Bronchial epithelial cell (primary cell): Measurements from ENCODE around the gene TAOK2. TPM values are rescaled to one million over a fixed set of nuclear protein-coding genes. Genes with fewer than 3 reads are reported as not detected.
"Not testable (repeated sequence)": the region's sequence is repeated elsewhere in the genome, so short reads cannot be mapped to it uniquely, and the experiment has no call there.

Experiments
- DNase-seq: peaks from one replicate; pipeline ENCODE4 v3.0.0-alpha.2; 2010; ENCODE audit warnings: low read depth
- FAIRE-seq: peaks from 2 replicates; lab custom pipeline; 2011; peaks lifted over from hg19 to GRCh38; lab: Jason Lieb, UNC
- H3K27me3 ChIP-seq: 2 replicates; pipeline ENCODE4 v1.5.1; 2011; ENCODE audit warnings: low read length; ENCODE audit not compliant: control insufficient read depth, insufficient read depth
- H3K36me3 ChIP-seq: 2 replicates; pipeline ENCODE4 v1.5.1; 2011; ENCODE audit warnings: low read length; ENCODE audit not compliant: control insufficient read depth, insufficient read depth
- H3K4me3 ChIP-seq: 2 replicates; pipeline ENCODE4 v1.5.1; 2011; ENCODE audit warnings: mild to moderate bottlenecking, low read depth, low read length, control low read depth
- total RNA-seq: library from RNA; depleted of rRNA; stranded (reverse); fragments of >200 nt; gene quantifications from 2 replicates; pipeline ENCODE4 v1.2.1, GENCODE V29; 2014
- TF ChIP-seq, protein P1 (sequence below): IDR thresholded peaks from 2 replicates; pipeline ENCODE4 v1.5.1; 2011; ENCODE audit warnings: mild to moderate bottlenecking, moderate library complexity, low read length, control low read depth, inconsistent platforms; ENCODE audit not compliant: insufficient read depth, severe bottlenecking

TAOK2 gene
- total RNA-seq, 1 donor from 2014 or later, result 24.7 TPM

DNA sequence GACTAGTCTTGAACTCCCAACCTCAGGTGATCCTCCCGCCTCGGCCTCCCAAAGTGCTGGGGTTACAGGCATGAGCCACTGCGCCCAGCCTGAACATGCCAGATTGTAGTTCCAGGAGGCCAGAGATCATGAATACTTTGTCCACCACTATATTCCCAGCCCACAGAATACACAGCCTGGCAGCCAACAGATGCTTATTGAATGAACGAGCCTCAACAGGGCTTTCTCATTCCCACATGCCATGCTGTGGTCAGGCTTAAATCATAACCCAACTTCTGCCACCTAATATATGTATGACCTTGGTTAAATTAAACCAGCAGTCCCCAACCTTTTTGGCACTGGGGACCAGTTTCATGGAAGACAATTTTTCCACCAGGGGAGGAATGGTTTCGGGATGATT lies 14.9 kb upstream of the TAOK2 start:
- TF ChIP-seq, protein P1, sequence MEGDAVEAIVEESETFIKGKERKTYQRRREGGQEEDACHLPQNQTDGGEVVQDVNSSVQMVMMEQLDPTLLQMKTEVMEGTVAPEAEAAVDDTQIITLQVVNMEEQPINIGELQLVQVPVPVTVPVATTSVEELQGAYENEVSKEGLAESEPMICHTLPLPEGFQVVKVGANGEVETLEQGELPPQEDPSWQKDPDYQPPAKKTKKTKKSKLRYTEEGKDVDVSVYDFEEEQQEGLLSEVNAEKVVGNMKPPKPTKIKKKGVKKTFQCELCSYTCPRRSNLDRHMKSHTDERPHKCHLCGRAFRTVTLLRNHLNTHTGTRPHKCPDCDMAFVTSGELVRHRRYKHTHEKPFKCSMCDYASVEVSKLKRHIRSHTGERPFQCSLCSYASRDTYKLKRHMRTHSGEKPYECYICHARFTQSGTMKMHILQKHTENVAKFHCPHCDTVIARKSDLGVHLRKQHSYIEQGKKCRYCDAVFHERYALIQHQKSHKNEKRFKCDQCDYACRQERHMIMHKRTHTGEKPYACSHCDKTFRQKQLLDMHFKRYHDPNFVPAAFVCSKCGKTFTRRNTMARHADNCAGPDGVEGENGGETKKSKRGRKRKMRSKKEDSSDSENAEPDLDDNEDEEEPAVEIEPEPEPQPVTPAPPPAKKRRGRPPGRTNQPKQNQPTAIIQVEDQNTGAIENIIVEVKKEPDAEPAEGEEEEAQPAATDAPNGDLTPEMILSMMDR, result no peak
- Histone ChIP-seq H3K4me3 (no peak overlapping the region), H3K36me3 (peaks cover 2% of the 10 kb centered on the region), H3K27me3 (no peaks in the 10 kb centered on the region)
- no peak for DNase-seq
- FAIRE-seq, result no peak

DNA sequence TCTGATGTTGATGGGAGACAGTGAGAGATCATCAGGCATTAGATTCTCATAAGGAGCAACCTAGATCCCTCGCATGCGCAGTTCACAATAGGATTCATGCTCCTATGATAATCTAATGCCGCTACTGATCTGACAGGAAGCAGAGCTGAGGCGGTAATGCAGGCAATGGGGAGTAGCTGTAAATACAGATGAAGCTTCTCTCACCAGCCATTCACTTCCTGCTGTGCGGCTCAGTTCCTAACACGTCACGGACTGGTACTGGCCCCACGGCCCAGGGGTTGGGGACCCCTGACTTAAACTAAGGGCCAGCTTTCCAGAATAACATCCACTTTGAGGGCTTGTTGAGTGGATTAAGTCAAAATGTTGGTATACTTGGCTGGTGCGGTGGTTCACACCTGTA lies 14.4 kb upstream of the TAOK2 start:
- TF ChIP-seq, protein P1, result no peak
- H3K4me3 ChIP-seq, result no peak overlapping the region
- no peak for FAIRE-seq
- DNase-seq, result no peak
- H3K36me3 ChIP-seq, result peaks cover 2% of the 10 kb centered on the region
- no peaks in the 10 kb centered on the region for H3K27me3 ChIP-seq

DNA sequence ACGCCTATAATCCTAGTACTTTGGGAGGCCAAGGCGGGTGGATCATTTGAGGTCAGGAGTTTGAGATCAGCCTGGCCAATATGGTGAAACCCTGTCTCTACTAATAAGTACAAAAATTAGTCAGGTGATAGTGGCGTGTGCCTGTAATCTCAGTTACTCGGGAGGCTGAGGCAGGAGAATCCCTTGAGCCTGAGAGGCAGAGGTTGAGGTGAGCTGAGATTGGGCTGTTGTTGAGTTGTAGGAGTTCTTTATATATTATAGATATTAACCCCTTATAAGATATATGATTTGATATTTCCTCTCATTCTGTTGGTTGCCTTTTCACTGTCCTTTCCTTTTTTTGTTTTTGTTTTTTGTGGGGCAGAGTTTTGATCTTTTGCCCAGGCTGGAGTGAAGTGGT lies 13.8 kb upstream of the TAOK2 start:
- not testable (repeated sequence) for H3K36me3 ChIP-seq, FAIRE-seq, H3K4me3 ChIP-seq, H3K27me3 ChIP-seq, DNase-seq

DNA sequence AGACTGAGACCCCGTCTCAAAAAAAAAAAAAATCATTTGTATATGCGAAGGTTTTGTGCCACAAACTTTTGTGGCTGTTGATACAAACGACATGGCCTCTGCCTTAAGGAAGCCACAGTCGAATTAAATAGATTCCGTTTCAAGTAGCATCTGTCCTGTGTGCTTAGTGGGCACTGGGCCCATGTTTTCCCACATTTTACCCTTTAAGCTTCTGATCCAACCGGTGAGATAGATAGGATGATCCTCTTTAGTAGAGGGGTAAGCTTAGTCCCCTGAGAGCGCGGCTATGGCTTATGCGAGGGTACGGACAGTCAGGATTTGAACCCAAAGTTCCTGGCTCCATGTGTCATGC lies 12.6 kb upstream of the TAOK2 start:
- DNase-seq (no peak), FAIRE-seq (no peak)
- H3K4me3 ChIP-seq, result peak overlapping the region; percentile 81
- TF ChIP-seq, protein P1, result no peak
- peaks cover 6% of the 10 kb centered on the region for H3K36me3 ChIP-seq
- no peaks in the 10 kb centered on the region for H3K27me3 ChIP-seq

DNA sequence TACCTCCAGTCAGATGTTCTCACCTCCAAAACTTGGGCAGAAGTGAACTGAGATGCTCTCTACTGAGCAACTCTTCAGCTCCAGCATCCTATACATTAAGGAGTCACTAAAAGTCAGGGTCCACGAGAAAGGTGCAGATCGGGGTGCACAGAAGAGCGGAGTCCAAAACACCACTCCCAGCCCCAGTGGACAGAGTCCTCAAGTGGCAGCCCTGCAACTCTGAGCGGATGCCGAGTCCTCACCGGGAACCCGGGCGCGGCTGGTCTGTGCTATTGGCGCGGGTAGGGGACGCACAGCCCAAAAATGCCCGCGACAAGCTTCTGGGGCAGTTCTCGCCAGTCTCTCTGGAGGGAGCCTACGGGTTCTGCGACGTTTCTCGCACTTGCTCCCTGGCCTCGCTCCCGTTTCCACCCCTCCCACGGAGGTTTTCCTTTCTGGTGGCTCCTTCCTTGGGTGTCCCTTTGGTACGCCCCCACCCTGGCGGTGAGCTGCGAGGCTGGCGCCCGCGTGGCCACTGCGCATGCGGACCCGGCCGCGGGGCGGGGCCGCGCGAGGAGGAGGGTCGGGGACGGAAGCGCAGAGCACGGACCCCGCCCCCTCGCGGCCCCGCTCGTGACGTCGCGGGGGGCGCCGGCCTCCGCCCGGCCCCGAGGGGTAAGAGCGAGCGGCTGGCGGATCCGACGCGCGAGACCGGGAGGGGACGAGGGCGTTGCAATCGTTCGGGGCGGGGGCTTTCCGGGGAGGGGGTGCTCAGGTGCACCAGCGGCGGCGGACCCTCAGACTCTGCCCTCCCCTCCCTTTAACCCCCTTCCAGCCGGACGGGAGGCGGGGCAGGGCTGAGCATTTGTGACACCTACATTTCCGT lies 12.0 kb upstream of the TAOK2 start, which contains the start of gene TMEM219:
TSS of gene TMEM219 (plus strand) at position 601 of the 865 bp plus-strand sequence. CDS start 1,065 bp downstream, outside the sequence.
- peak; percentile 62 for DNase-seq
- no peak for FAIRE-seq
- Histone ChIP-seq H3K27me3 (no peaks in the 10 kb centered on the region), H3K36me3 (peaks cover 6% of the 10 kb centered on the region), H3K4me3 (peak within 1 kb of the TSS; percentile 81)
- TF ChIP-seq, protein P1, result peak; percentile 44

DNA sequence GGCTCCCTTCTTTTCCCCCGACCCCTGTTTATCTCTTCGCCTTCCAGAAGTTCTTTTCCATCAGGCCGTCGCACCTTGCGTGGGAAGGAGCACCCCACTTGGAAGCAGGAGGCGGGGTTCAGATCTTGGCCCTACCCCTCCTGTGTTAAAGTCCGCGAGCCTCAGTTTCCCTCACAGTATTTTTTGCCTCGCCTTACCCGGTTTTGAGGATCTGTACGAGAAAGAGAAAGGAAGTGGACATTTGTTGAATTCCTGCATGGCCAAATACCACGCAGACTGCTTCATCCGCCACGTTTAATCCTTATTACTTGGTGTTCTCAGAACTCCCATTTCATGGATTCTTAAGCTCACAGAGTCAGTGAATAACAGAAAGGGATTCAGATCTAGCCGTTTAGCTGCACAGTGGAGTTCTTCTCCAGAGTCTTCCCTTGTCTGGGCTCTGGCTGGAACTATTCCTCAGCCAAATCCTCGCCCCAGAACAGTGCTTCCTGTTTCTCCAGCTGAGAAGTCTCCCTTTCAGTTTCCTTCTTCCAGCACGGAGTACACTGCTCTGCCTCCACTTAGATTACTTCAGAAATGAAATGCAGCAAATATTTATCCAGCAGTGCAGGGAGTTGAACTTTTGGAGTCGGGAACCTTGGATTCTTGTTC lies 11.2 kb upstream of the TAOK2 start:
- Histone ChIP-seq H3K27me3 (no peaks in the 10 kb centered on the region), H3K4me3 (peak overlapping the region; percentile 81), H3K36me3 (peaks cover 6% of the 10 kb centered on the region)
- TF ChIP-seq, protein P1, result no peak
- no peak for FAIRE-seq
- peak; percentile 21 for DNase-seq
